Fibroblast of skin of abdomen (primary cell): ENCODE measurements around the gene C1orf35.
A peak's percentile ranks its signal among the peaks of the same experiment; 100 is the strongest.

Experiments
- DNase-seq: peaks from one replicate; pipeline ENCODE4 v3.0.0-alpha.2; 2013

C1orf35 gene

GRCh38 chr1:228062812-228063211 lies 40.3 kb downstream of the C1orf35 start:
- no peak for DNase-seq

- no peak for DNase-seq
Observed at GRCh38 chr1:228062085-228062791, 40.9 kb downstream of the C1orf35 start.

- DNase-seq: no peak
Observed at GRCh38 chr1:228061411-228062084, 41.6 kb downstream of the C1orf35 start.

- no peak for DNase-seq
Observed at GRCh38 chr1:228060458-228061190, 42.5 kb downstream of the C1orf35 start.

- DNase-seq: peak; percentile 39
Observed at GRCh38 chr1:228059634-228060457, 43.3 kb downstream of the C1orf35 start.

- DNase-seq: no peak
Observed at GRCh38 chr1:228058949-228059633, 44.0 kb downstream of the C1orf35 start.

GRCh38 chr1:228058172-228058948 lies 44.8 kb downstream of the C1orf35 start:
- no peak for DNase-seq
